Measurements from ENCODE around the gene ARHGEF3.

DNA sequence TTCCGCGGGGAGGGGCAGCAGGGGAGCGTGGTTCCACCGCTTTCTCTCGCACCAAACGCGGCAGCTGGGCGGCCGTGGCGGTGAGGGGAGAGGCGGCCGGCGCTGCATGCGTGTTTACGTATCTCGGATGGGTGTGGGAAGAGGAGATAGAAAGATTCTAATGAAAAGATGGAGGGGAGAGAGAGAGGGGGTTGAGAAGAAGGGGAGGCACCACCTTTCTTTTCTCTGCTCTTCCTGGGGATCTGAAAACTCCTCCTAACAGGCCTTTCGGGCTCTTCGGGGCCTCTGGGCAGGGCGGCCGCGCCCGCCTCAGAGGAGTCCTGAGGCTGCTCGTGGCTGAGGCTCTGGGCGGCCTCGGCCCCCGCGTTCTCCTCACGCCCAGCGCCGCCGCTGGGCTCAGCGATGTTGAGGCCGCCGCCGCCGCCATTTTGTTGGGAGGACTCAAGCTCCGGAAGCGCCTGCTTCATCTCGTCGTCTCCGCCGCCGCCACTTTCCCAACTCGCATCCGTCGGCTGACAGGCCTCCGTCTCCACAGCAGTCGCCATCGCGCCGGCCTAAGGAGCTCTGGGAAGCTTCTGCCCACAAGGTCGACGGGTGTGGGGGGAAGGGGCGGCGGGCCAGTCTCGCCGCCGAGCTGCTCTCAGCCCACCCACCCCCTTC lies 119.2 kb downstream of the ARHGEF3 start:
- TF ChIP-seq, protein P1, sequence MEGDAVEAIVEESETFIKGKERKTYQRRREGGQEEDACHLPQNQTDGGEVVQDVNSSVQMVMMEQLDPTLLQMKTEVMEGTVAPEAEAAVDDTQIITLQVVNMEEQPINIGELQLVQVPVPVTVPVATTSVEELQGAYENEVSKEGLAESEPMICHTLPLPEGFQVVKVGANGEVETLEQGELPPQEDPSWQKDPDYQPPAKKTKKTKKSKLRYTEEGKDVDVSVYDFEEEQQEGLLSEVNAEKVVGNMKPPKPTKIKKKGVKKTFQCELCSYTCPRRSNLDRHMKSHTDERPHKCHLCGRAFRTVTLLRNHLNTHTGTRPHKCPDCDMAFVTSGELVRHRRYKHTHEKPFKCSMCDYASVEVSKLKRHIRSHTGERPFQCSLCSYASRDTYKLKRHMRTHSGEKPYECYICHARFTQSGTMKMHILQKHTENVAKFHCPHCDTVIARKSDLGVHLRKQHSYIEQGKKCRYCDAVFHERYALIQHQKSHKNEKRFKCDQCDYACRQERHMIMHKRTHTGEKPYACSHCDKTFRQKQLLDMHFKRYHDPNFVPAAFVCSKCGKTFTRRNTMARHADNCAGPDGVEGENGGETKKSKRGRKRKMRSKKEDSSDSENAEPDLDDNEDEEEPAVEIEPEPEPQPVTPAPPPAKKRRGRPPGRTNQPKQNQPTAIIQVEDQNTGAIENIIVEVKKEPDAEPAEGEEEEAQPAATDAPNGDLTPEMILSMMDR (IDR thresholded peaks at IDR 0.05 in 8 of 11, conservative IDR thresholded peaks at IDR 0.05 in 3 of 11): peak in 4 of 11 experiments; percentile 7 to 22 (median 15)
- TF ChIP-seq POLR2A (IDR thresholded peaks at IDR 0.05): peak in 2 of 3 donors; percentile 4 to 60
